Retinal pigment epithelial cell (primary cell): ENCODE data around the gene CHST12.
A peak's percentile ranks its signal among the peaks of the same experiment; 100 is the strongest.

Experiments
- DNase-seq: peaks from one replicate; pipeline ENCODE4 v3.0.0-alpha.2; 2010; ENCODE audit warnings: low read depth
- H3K4me3 ChIP-seq: 2 replicates; pipeline ENCODE4 v1.5.1; 2011; ENCODE audit warnings: mild to moderate bottlenecking, low read length, control low read depth, moderate library complexity
- TF ChIP-seq, protein P1 (sequence below): conservative IDR thresholded peaks from 2 replicates; pipeline ENCODE4 v1.5.1; 2011; ENCODE audit warnings: low read depth, low read length, control low read depth, inconsistent platforms

The CHST12 gene

DNA sequence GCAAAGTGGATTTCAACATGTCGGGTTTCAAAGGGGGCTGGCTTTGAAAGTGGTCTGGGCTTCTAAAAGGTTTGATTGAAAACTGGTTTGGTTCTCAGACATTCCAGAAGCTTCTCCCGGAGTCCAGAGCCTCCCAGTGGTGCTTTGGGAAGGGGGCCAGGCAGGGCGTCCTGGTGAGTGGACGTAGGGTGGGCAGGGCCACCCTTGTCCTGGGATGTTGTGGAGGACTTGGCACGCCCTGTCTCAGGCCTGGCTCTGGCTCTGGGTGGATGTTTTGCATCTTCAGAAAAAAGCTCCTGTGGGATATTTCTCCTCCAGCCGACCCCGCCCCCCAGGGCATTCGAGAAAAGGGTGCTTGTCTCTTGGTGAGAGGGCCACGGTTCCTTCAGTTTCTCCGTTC is 41.6 kb downstream of the CHST12 start:
- TF ChIP-seq, protein P1, sequence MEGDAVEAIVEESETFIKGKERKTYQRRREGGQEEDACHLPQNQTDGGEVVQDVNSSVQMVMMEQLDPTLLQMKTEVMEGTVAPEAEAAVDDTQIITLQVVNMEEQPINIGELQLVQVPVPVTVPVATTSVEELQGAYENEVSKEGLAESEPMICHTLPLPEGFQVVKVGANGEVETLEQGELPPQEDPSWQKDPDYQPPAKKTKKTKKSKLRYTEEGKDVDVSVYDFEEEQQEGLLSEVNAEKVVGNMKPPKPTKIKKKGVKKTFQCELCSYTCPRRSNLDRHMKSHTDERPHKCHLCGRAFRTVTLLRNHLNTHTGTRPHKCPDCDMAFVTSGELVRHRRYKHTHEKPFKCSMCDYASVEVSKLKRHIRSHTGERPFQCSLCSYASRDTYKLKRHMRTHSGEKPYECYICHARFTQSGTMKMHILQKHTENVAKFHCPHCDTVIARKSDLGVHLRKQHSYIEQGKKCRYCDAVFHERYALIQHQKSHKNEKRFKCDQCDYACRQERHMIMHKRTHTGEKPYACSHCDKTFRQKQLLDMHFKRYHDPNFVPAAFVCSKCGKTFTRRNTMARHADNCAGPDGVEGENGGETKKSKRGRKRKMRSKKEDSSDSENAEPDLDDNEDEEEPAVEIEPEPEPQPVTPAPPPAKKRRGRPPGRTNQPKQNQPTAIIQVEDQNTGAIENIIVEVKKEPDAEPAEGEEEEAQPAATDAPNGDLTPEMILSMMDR: no peak
- no peak overlapping the region for H3K4me3 ChIP-seq
- no peak for DNase-seq

DNA sequence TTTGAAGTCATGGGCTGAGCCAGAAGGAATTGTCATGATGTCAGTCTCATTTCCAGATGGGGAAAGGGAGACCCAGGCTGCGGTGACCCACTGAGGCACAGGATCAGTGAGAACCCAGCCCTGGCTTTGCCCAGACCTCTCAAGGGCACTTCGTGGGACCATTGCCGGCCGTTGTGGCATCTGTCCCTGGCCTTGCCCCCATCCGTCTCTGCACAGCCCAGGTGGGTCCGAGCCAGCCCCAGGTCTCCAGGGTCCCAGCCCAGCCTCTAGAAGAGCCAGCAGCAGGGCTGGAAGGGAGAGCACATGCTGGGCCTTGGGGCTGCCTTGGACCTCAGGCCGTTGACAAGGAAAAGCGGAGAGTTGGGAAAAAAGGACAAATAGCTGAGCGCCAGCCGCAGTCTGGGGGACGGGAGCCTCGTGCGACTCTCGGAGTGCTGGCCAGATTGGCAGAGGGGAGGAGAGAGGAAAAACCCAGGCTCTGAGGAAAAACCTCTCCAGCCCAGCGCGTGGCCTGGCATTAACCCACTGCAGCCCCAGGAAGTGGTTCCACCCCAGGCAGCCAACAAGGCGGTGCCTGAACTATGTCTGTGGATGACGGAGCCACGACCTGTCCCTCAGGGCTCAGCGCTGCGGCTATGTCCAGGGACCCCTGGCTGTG is 42.6 kb downstream of the CHST12 start:
- no peak overlapping the region for H3K4me3 ChIP-seq
- TF ChIP-seq, protein P1: no peak
- no peak for DNase-seq

DNA sequence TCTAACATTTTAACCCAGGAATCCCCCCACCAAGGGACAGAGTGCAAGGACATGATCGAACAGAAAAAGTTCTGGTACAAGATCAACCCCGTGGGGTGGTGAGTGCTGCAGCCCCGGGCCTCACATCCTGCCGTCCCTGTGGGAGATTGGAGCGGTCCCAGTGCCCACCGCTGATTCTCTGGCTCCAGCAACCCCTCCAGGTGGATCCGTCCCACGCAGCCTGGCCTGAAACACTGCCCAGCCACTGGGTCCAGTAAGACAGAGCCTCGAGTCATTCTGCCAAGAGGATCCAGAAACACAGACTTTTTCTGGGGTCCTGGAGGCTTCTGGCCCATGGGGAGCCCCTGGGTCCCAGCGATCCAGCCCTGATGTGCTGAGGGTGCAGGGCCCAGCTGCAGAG is 43.3 kb downstream of the CHST12 start:
- TF ChIP-seq, protein P1: no peak
- H3K4me3 ChIP-seq: no peak overlapping the region
- no peak for DNase-seq

DNA sequence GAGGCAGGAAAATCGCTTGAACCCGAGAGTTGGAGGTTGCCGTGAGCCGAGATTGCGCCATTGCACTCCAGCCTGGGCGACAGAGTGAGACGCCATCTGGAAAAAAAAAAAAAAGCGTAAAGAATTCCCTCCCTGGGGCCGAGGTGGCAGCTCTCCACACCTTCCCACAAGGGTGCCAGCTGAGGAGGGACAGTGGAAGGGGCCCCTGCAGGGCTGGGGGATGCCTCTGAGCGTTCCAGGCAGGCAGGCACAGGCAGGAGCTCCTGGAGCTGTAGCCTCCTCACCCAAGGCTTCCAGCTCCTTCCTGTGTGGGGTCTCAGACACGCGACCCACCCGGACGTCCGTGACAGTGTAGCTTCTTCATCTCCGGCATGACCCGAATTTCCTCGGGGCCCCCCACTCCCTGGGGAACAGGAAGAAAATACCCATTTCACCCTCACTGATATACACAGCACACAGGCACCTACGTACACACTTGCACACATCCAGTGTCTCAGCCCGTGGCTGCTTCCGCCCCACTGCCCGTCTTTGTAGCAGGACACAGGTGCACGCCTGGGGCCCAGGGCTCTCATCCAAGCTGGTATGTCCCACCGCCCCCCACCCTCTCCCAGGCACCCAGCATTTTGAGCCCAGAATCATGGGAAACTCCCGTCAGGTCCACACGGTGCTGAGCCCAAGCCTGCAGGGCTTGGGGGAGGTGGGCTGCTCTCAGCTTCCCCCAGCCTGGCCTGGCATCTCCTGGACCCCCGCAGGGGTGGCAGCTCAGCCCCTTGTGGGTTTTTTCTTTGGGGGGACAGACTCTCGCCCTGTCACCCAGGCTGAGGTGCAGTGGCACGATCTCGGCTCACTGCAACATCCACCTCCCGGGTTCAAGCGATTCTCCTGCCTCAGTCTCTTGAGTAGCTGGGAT is 47.0 kb downstream of the CHST12 start:
- TF ChIP-seq, protein P1: no peak

DNA sequence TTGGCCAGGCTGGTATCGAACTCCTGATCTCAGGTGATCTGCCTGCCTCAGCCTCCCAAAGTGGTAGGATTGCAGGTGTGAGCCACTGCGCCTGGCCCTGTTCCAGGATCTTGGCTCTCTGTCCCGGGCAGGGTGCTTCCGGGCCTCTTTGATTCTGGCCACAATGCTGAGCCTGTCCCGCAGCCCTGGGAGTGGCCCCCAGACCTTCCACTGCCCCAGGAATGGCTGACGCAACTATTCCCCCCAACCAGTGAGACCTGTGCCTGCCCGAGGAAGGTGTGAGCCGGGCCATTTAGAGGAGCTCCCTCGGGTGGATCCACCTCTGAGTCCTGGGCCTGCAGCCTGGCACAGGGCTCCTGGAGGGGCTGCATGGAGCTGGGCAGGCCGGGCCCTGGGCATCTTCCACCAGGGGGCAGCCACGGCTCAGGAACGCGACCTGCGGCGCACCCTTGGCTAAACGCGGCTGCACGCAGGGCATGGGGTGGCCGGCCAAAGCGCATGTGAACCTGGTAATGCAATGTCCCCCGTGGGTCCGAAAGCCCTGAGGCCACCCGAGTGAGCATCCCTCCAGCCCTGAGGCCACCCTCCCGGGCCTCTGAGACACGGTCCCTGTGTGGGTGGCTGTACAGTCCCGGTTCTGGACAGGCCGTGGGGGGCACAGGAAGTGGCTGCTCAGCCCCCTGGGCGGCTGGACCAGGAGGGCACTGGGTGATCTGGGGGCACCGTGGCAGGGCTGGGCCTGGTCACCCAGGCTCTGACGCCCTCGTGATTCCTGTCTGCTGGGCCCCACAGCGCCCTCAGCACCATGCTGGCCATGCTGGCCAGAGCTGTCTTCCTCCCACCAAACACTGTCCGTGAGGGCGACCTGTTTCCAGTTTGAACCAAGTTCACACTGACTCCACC is 48.0 kb downstream of the CHST12 start:
- peak overlapping the region; percentile 37 for H3K4me3 ChIP-seq
- TF ChIP-seq, protein P1: peak; percentile 93
- no peak for DNase-seq

More for the DNA sequence above, 47.0 kb downstream of the CHST12 start:
- H3K4me3 ChIP-seq: no peak overlapping the region
- no peak for DNase-seq

DNA sequence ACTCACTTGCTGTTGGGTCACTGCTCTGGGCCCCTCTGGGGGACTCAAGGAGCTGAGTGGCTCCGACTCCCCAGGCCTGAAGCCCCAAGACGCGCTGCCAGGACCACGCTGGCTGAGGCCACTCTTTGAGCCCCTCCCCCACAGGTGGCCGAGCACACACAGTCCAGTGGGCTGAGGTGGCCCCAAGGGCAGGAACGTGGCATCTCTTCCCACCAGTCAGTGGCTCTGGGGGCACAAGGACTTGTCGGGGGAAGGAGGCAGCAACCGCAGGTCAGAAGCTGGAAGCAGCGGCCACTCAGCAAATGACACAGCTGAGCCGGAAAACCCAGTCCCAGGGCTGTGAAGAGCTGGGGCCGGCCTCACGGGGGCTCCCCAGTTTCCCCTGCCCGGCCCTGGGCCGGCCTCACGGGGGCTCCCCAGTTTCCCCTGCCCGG is 48.7 kb downstream of the CHST12 start:
- TF ChIP-seq, protein P1: no peak
- no peak for DNase-seq
- H3K4me3 ChIP-seq: no peak overlapping the region
